SU-DHL-6 (cell line): ENCODE results near the gene ACOT12.
"Not testable (repeated sequence)": the region's sequence is repeated elsewhere in the genome, so short reads cannot be mapped to it uniquely, and the experiment has no call there.

Source experiments
- H2AFZ ChIP-seq: fragments of 200-600 bp; sonication (generic); 2 replicates; pipeline ENCODE4 v1.6.1; 2014; ENCODE audit warnings: low read depth, mild to moderate bottlenecking, moderate library complexity, mixed read lengths, antibody characterized with exemption, low read length; ENCODE audit not compliant: severe bottlenecking
- H3F3A ChIP-seq: fragments of 200-600 bp; shearing (Covaris generic); 2 replicates; pipeline ENCODE4 v1.6.0; 2016; ENCODE audit warnings: antibody characterized with exemption, mild to moderate bottlenecking; ENCODE audit not compliant: insufficient read depth
- H3K27ac ChIP-seq: fragments of 200-600 bp; sonication (generic); 2 replicates; pipeline ENCODE4 v1.5.1; 2016; ENCODE audit warnings: low read depth, mild to moderate bottlenecking, low read length, moderate library complexity, mixed read lengths
- H3K27me3 ChIP-seq: fragments of 200-600 bp; sonication (generic), shearing (Covaris generic); 2 replicates; pipeline ENCODE4 v1.6.0; 2014; ENCODE audit warnings: mild to moderate bottlenecking, low read length
- H3K36me3 ChIP-seq: fragments of 200-600 bp; sonication (generic); 2 replicates; pipeline ENCODE4 v1.6.1; 2014; ENCODE audit warnings: mild to moderate bottlenecking, low read length, mixed read lengths
- H3K4me2 ChIP-seq: fragments of 300-600, 200-600 bp; shearing (Covaris generic), sonication (generic); 2 replicates; pipeline ENCODE4 v1.6.0; 2014; ENCODE audit warnings: low read length, low read depth, mild to moderate bottlenecking; ENCODE audit not compliant: poor library complexity, severe bottlenecking
- H3K4me3 ChIP-seq: fragments of 200-600 bp; sonication (generic); 2 replicates; pipeline ENCODE4 v1.5.1; 2014; ENCODE audit warnings: antibody characterized with exemption, low read length, mild to moderate bottlenecking, mixed read lengths; ENCODE audit not compliant: insufficient read depth, poor library complexity, severe bottlenecking
- H3K79me2 ChIP-seq: fragments of 200-600 bp; sonication (generic); 2 replicates; pipeline ENCODE4 v1.6.1; 2014; ENCODE audit warnings: mild to moderate bottlenecking, low read length, moderate library complexity; ENCODE audit not compliant: insufficient read depth
- H3K9ac ChIP-seq: fragments of 200-600 bp; sonication (generic); 2 replicates; pipeline ENCODE4 v1.7.0; 2014; ENCODE audit warnings: mild to moderate bottlenecking, low read length
- H3K9me2 ChIP-seq: fragments of 200-600 bp; sonication (generic); replicated peaks from 2 replicates; pipeline ENCODE4 v1.6.1; 2014; ENCODE audit warnings: low read length; ENCODE audit not compliant: insufficient read depth
- H3K9me3 ChIP-seq: fragments of 200-600 bp; sonication (generic); 2 replicates; pipeline ENCODE4 v1.6.1; 2014; ENCODE audit warnings: low read length, mixed read lengths; ENCODE audit not compliant: insufficient read depth
- H4K20me1 ChIP-seq: fragments of 200-600 bp; sonication (generic); 2 replicates; pipeline ENCODE4 v1.6.1; 2014; ENCODE audit warnings: low read depth, mild to moderate bottlenecking, antibody characterized with exemption, low read length, moderate library complexity, mixed read lengths
- CTCF ChIP-seq: fragments of 200-600 bp; sonication (generic); IDR thresholded peaks from one replicate; pipeline ENCODE4 v1.5.1; 2017; ENCODE audit warnings: antibody characterized with exemption, mild to moderate bottlenecking, low read length, moderate library complexity; ENCODE audit not compliant: insufficient read depth, poor library complexity, severe bottlenecking
- EZH2phosphoT487 ChIP-seq: fragments of 200-600 bp; sonication (generic), shearing (Covaris generic); conservative IDR thresholded peaks from 2 replicates; pipeline ENCODE4 v1.6.1; 2018; ENCODE audit warnings: mild to moderate bottlenecking, antibody characterized with exemption, low read length, moderate library complexity, mixed read lengths

The ACOT12 gene

GRCh38 chr5:81345411-81346003, 48.4 kb downstream of the ACOT12 start:
- no peaks in the 10 kb centered on the region for H3K36me3 ChIP-seq
- TF ChIP-seq CTCF (no peak), EZH2phosphoT487 (no peak)
- no peak overlapping the region for H3K4me2 ChIP-seq
- no peaks in the 10 kb centered on the region for H3K79me2 ChIP-seq
- no peak overlapping the region for H2AFZ ChIP-seq
- no peak overlapping the region for H3K27ac ChIP-seq
- no peaks in the 10 kb centered on the region for H3K27me3 ChIP-seq
- no peaks in the 10 kb centered on the region for H3F3A ChIP-seq
- H3K4me3 ChIP-seq, result no peak overlapping the region
- H3K9ac ChIP-seq, result no peak overlapping the region
- H3K9me2 ChIP-seq, result no peaks in the 10 kb centered on the region
- no peaks in the 10 kb centered on the region for H4K20me1 ChIP-seq
- H3K9me3 ChIP-seq, result no peaks in the 10 kb centered on the region

- Histone ChIP-seq H3K9me2 (no peaks in the 10 kb centered on the region), H3K4me3 (no peak overlapping the region), H4K20me1 (no peaks in the 10 kb centered on the region), H3K27ac (no peak overlapping the region), H3K9ac (no peak overlapping the region), H3F3A (no peaks in the 10 kb centered on the region), H3K4me2 (no peak overlapping the region), H3K27me3 (no peaks in the 10 kb centered on the region), H3K36me3 (no peaks in the 10 kb centered on the region), H3K79me2 (no peaks in the 10 kb centered on the region), H3K9me3 (no peaks in the 10 kb centered on the region), H2AFZ (no peak overlapping the region)
- TF ChIP-seq EZH2phosphoT487 (no peak), CTCF (no peak)
Observed at GRCh38 chr5:81344736-81345135, 49.2 kb downstream of the ACOT12 start.

- H3K9me3 ChIP-seq, H3K4me2 ChIP-seq, H3K9ac ChIP-seq: not testable (repeated sequence)
Observed at GRCh38 chr5:81338213-81338612, 55.7 kb downstream of the ACOT12 start.

GRCh38 chr5:81337803-81338202, 56.1 kb downstream of the ACOT12 start:
- Histone ChIP-seq H3K4me2 (no peak overlapping the region), H3K9ac (no peak overlapping the region), H3K79me2 (no peaks in the 10 kb centered on the region), H3K36me3 (no peaks in the 10 kb centered on the region), H3K27me3 (no peaks in the 10 kb centered on the region), H3K9me3 (no peaks in the 10 kb centered on the region), H4K20me1 (no peaks in the 10 kb centered on the region), H3K9me2 (no peaks in the 10 kb centered on the region), H3K4me3 (no peak overlapping the region), H2AFZ (no peak overlapping the region), H3F3A (no peaks in the 10 kb centered on the region), H3K27ac (no peak overlapping the region)
- TF ChIP-seq CTCF, result no peak
- TF ChIP-seq EZH2phosphoT487, result no peak

More at GRCh38 chr5:81338213-81338612, 55.7 kb downstream of the ACOT12 start:
- H4K20me1 ChIP-seq, H3K4me3 ChIP-seq, H3F3A ChIP-seq, H3K9me2 ChIP-seq, H3K27ac ChIP-seq, H3K27me3 ChIP-seq, H3K36me3 ChIP-seq, H3K79me2 ChIP-seq, H2AFZ ChIP-seq: not testable (repeated sequence)
